Ureter (tissue), 1 donor: ENCODE results near the gene CNTNAP2. TPM values are rescaled to one million over a fixed set of nuclear protein-coding genes. Genes with fewer than 3 reads are reported as not detected.
"Not testable (repeated sequence)": the region's sequence is repeated elsewhere in the genome, so short reads cannot be mapped to it uniquely, and the experiment has no call there.

Experiments
- DNase-seq: peaks from one replicate; pipeline ENCODE4 v3.0.0-alpha.2; 2020; ENCODE audit warnings: low spot score
- total RNA-seq: library from RNA; stranded (reverse); gene quantifications from one replicate; pipeline ENCODE4 v1.2.4, GENCODE V29; 2023
- donor health status: DM: yes; HTN: yes; CAD: no.

The CNTNAP2 gene
- total RNA-seq, 1 donor from 2014 or later = 0.21 TPM

GRCh38 chr7:146885231-146885630 lies 768.6 kb downstream of the CNTNAP2 start:
- no peak for DNase-seq

GRCh38 chr7:146889806-146890555 lies 773.4 kb downstream of the CNTNAP2 start:
- DNase-seq = no peak

GRCh38 chr7:146892151-146892550 lies 775.5 kb downstream of the CNTNAP2 start:
- no peak for DNase-seq

- DNase-seq = no peak
Measured at GRCh38 chr7:146894927-146895326, 778.3 kb downstream of the CNTNAP2 start.

- DNase-seq = no peak
Measured at GRCh38 chr7:146902266-146902665, 785.7 kb downstream of the CNTNAP2 start.

- no peak for DNase-seq
Measured at GRCh38 chr7:146902728-146903127, 786.1 kb downstream of the CNTNAP2 start.

- not testable (repeated sequence) for DNase-seq
Measured at GRCh38 chr7:146905746-146906145, 789.1 kb downstream of the CNTNAP2 start.

GRCh38 chr7:146922782-146923181 lies 806.2 kb downstream of the CNTNAP2 start:
- DNase-seq = no peak

GRCh38 chr7:146926841-146927240 lies 810.2 kb downstream of the CNTNAP2 start:
- no peak for DNase-seq

- no peak for DNase-seq
Measured at GRCh38 chr7:146937836-146938235, 821.2 kb downstream of the CNTNAP2 start.

- DNase-seq = no peak
Measured at GRCh38 chr7:146943483-146943882, 826.9 kb downstream of the CNTNAP2 start.

GRCh38 chr7:146948703-146949102 lies 832.1 kb downstream of the CNTNAP2 start:
- no peak for DNase-seq

- no peak for DNase-seq
Measured at GRCh38 chr7:146956321-146956720, 839.7 kb downstream of the CNTNAP2 start.

GRCh38 chr7:146956853-146957252 lies 840.3 kb downstream of the CNTNAP2 start:
- DNase-seq = no peak

- DNase-seq = no peak
Measured at GRCh38 chr7:146960773-146961391, 844.3 kb downstream of the CNTNAP2 start.

- DNase-seq = no peak
Measured at GRCh38 chr7:146961617-146962016, 845.0 kb downstream of the CNTNAP2 start.

GRCh38 chr7:146966274-146966673 lies 849.7 kb downstream of the CNTNAP2 start:
- DNase-seq = no peak

GRCh38 chr7:146982482-146982881 lies 865.9 kb downstream of the CNTNAP2 start:
- no peak for DNase-seq

GRCh38 chr7:146991596-146991995 lies 875.0 kb downstream of the CNTNAP2 start:
- DNase-seq = no peak

GRCh38 chr7:146993764-146994163 lies 877.2 kb downstream of the CNTNAP2 start:
- no peak for DNase-seq

GRCh38 chr7:147008530-147008929 lies 891.9 kb downstream of the CNTNAP2 start:
- no peak for DNase-seq

- DNase-seq = no peak
Measured at GRCh38 chr7:147012666-147013065, 896.1 kb downstream of the CNTNAP2 start.

GRCh38 chr7:147013825-147014224 lies 897.2 kb downstream of the CNTNAP2 start:
- no peak for DNase-seq
